HepG2 (cell line): Measurements from ENCODE around the gene WDR35. TPM values are rescaled to one million over a fixed set of nuclear protein-coding genes. Genes with fewer than 3 reads are reported as not detected.
A peak's percentile ranks its signal among the peaks of the same experiment; 100 is the strongest.

Experiments
- ATAC-seq: fragments of 200-7000 bp; cut with Tn5 transposase; 3 replicates; pipeline ENCODE4 v1.9.1; 2020; ENCODE audit warnings: mild to moderate bottlenecking, moderate library complexity
- BruUV-seq: library from RNA; stranded (reverse); fragments of 400-500 nt; replicated peaks from 2 replicates; lab custom pipeline; 2021; lab: Mats Ljungman, UMichigan
- CTCF ChIA-PET: fragments of 300-600 bp; formaldehyde crosslinking; extraction: SDS; loops from one replicate; lab custom pipeline; 2021; ENCODE audit warnings: low total read pairs, inconsistent platforms, low intra/inter-chr PET ratio; lab: Yijun Ruan, JAX
- POLR2A ChIA-PET: fragments of 350-600 bp; sonication (Branson Sonifier 250); formaldehyde crosslinking; loops from one replicate; lab custom pipeline; 2020; ENCODE audit warnings: antibody characterized with exemption, inconsistent platforms; lab: Yijun Ruan, JAX
- DNase-seq: peaks from one replicate; pipeline ENCODE4 v3.0.0-alpha.2; 2015; ENCODE audit warnings: low spot score
- FAIRE-seq: peaks from 3 replicates; lab custom pipeline; 2011; peaks lifted over from hg19 to GRCh38; lab: Jason Lieb, UNC
- H2AFZ ChIP-seq: one replicate; pipeline ENCODE4 v1.6.1; 2011; ENCODE audit warnings: low read length, inconsistent platforms
- H3K27ac ChIP-seq: fragments of 300-600 bp; 3 replicates; pipeline ENCODE4 v1.8.0; 2011; ENCODE audit warnings: mixed run types, mild to moderate bottlenecking, mixed read lengths, low read length, inconsistent platforms; ENCODE audit not compliant: insufficient read depth; ENCODE audit errors: extremely low read length
- H3K27me3 ChIP-seq, 2 experiments: fragments of 200-600 bp in 1 of 2; 2 replicates in 1 of 2; 3 replicates in 1 of 2; pipeline versions ENCODE4 v1.6.0 to v1.8.0; 2011; ENCODE audit warnings: low read length in 2 of 2, mild to moderate bottlenecking in 2 of 2, moderate library complexity in 2 of 2, inconsistent platforms in 1 of 2; ENCODE audit not compliant: insufficient read depth in 2 of 2, control insufficient read depth in 1 of 2
- H3K36me3 ChIP-seq, 2 experiments: fragments of 200-600 bp in 1 of 2; replicated peaks in 1 of 2; 2 replicates in 1 of 2; 3 replicates in 1 of 2; pipeline versions ENCODE4 v1.5.1 to v1.8.0; 2011; ENCODE audit warnings: low read length in 2 of 2, inconsistent platforms in 1 of 2; ENCODE audit not compliant: insufficient read depth in 2 of 2, control insufficient read depth in 1 of 2
- H3K4me1 ChIP-seq: 2 replicates; pipeline ENCODE4 v1.5.1; 2012; ENCODE audit warnings: low read length, inconsistent platforms; ENCODE audit not compliant: insufficient read depth
- H3K4me2 ChIP-seq: 2 replicates; pipeline ENCODE4 v1.6.0; 2011; ENCODE audit warnings: low read depth, low read length, inconsistent platforms
- H3K4me3 ChIP-seq, 3 experiments: fragments of 200-600 bp in 1 of 3; sonication (generic), shearing (Covaris generic) in 1 of 3; replicated peaks in 1 of 3; 2 replicates each; pipeline ENCODE4 v1.5.1; 2011 to 2016; ENCODE audit warnings: low read length in 3 of 3, inconsistent platforms in 2 of 3, low read depth in 2 of 3, mild to moderate bottlenecking in 2 of 3, control low read depth in 1 of 3, mixed read lengths in 1 of 3; ENCODE audit not compliant: insufficient read depth in 1 of 3
- H3K79me2 ChIP-seq: one replicate; pipeline ENCODE4 v1.6.1; 2011; ENCODE audit warnings: low read length, inconsistent platforms; ENCODE audit not compliant: insufficient read depth
- H3K9ac ChIP-seq: 2 replicates; pipeline ENCODE4 v1.6.0; 2011; ENCODE audit warnings: mild to moderate bottlenecking, low read depth, low read length, inconsistent platforms; ENCODE audit not compliant: insufficient read depth
- H3K9me3 ChIP-seq: 2 replicates; pipeline ENCODE4 v1.5.1; 2012; ENCODE audit warnings: mild to moderate bottlenecking, low read length
- H4K20me1 ChIP-seq: 2 replicates; pipeline ENCODE4 v1.6.0; 2011; ENCODE audit warnings: inconsistent platforms, mild to moderate bottlenecking, low read length, moderate library complexity; ENCODE audit not compliant: insufficient read depth
- ATF1 ChIP-seq: IDR thresholded peaks from 2 replicates; pipeline ENCODE4 v1.6.1; 2016; ENCODE audit warnings: mild to moderate bottlenecking, control low read depth
- FIP1L1 ChIP-seq: fragments of 200-400 bp; formaldehyde crosslinking; IDR thresholded peaks from 2 replicates; pipeline ENCODE4 v1.6.1; 2018; ENCODE audit warnings: low read depth, mild to moderate bottlenecking, low read length, moderate library complexity, borderline replicate concordance; ENCODE audit not compliant: insufficient read depth
- NKX3-1 ChIP-seq: sonication (generic); formaldehyde crosslinking; IDR thresholded peaks from 2 replicates; pipeline ENCODE4 v1.5.0; 2020; ENCODE audit warnings: missing genetic modification reagents
- ZBTB20 ChIP-seq: sonication (generic); formaldehyde crosslinking; IDR thresholded peaks from 2 replicates; pipeline ENCODE4 v1.8.1; 2023; ENCODE audit warnings: missing genetic modification reagents, low read depth, mild to moderate bottlenecking, borderline replicate concordance
- ZNF354B ChIP-seq: sonication (generic); formaldehyde crosslinking; IDR thresholded peaks from 2 replicates; pipeline ENCODE4 v1.8.0; 2022; ENCODE audit warnings: mild to moderate bottlenecking, missing genetic modification reagents
- ZNF569 ChIP-seq: sonication (generic); formaldehyde crosslinking; IDR thresholded peaks from 2 replicates; pipeline ENCODE4 v1.5.0; 2020; ENCODE audit warnings: mild to moderate bottlenecking, missing genetic modification reagents, moderate library complexity, borderline replicate concordance
- WGBS: methylation state at CpG from one replicate; pipeline ENCODE4 v1.1.6; 2017; ENCODE audit warnings: low lambda C conversion rate; 5-methylcytosine and 5-hydroxymethylcytosine counted together
- in situ Hi-C: cut with HindIII; loops from 2 replicates; pipeline ENCODE4 v1.10.0; 2017; ENCODE audit warnings: low pct_unique_long_range_greater_than_20kb; ENCODE audit not compliant: extremely low pct_ligation_motif_present
- intact Hi-C: fragments of 100-400 bp; cut with micrococcal nuclease; formaldehyde crosslinking; loops from one replicate; pipeline ENCODE4 v1.10.0; 2022; ENCODE audit not compliant: unreplicated experiment
- polyA plus RNA-seq, 8 experiments: library from polyadenylated mRNA; depleted of rRNA in 3 of 8; stranded (reverse) in 7 of 8; unstranded in 1 of 8; fragments of >200 nt; fragmentation: Illumina TruSeq in 4 of 8; extraction: Trizol in 4 of 8; gene quantifications; 2 replicates each; pipeline versions ENCODE4 v1.2.1 to v1.2.3, GENCODE V29; 2011 to 2016; ENCODE audit warnings: low read depth in 4 of 8, missing spikeins in 1 of 8, mixed read lengths in 1 of 8; ENCODE audit not compliant: insufficient read depth in 1 of 8
- total RNA-seq, 5 experiments: library from RNA; depleted of rRNA; stranded (reverse); fragments of >200 nt; fragmentation: Illumina TruSeq; extraction: Trizol; gene quantifications; 2 replicates each; pipeline ENCODE4 v1.2.3, GENCODE V29; 2016; ENCODE audit warnings: low read depth in 1 of 5
- TF ChIP-seq, protein P1 (sequence below): sonication (generic); formaldehyde crosslinking; IDR thresholded peaks from 2 replicates; pipeline ENCODE4 v1.4.0; 2020; ENCODE audit warnings: missing genetic modification reagents
- TF ChIP-seq, protein P2 (sequence below): sonication (generic); formaldehyde crosslinking; IDR thresholded peaks from 2 replicates; pipeline ENCODE4 v1.8.1; 2022; ENCODE audit warnings: mild to moderate bottlenecking, missing genetic modification reagents

The WDR35 gene
- total and polyA plus RNA-seq, 2 of the 13 experiments (the other 11 are each of a cell fraction or from before 2014, with no cell fraction given): 11.1 to 19.6 TPM

DNA sequence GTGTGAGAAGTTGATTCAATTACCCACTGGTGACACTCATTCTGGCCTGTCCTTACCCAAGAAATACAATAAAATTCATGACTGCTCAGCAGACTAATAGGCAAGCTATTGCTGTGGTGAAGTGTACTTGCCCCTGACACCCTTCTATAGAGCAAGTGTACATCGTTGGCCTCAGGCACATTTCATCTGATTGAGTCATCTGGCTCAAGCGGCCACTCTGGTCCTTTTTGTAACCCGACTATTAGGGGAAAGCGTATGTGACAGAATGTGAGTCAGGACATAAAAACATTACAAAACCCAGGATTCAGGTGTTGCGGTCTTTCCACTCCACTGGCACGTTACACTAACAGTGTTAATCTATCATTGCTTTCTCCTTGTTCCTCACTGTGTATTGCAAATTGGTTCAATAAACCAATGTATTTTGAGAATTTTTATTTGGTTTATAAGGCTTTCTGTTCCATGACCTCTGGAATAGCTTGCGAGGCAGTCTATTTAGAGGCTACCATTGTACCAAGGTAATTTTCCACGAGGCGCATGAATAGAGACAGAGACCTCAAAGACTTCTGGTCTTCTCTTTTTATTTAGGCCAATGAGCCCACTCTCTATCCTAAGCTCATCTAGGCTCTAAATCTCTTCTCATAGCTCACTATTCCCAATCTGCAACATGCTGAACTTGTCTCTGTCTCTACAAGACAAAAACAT, 77.9 kb downstream of the WDR35 start:
- intact Hi-C loops: no loop called here
- no peaks in the 10 kb centered on the region for H4K20me1 ChIP-seq
- 92% methylated on average over 9 of the region's 9 CpGs for WGBS
- BruUV-seq: no TSS peak
- TF ChIP-seq NKX3-1 (CRISPR knock-in tag) (no peak), ZNF354B (CRISPR knock-in tag) (no peak), FIP1L1 (no peak), ZNF569 (CRISPR knock-in tag) (no peak)
- TF ChIP-seq, all 625 proteins: peak for 0
- H3K79me2 ChIP-seq: no peaks in the 10 kb centered on the region
- H3K4me2 ChIP-seq: no peak overlapping the region
- H3K9me3 ChIP-seq: no peaks in the 10 kb centered on the region
- no peak for ATAC-seq
- DNase-seq: no peak
- H3K27me3 ChIP-seq: no peaks in the 10 kb centered on the region
- ChIA-PET CTCF (no interaction called here), POLR2A (interaction anchor here (1.4 kb wide), 1 partner anchor 11 kb away, joined by 4 read pairs; the partner anchor contains the start of gene TTC32)
- no peak overlapping the region for H3K9ac ChIP-seq
- in situ Hi-C loops: no loop called here
- no peak overlapping the region for H3K4me3 ChIP-seq
- H3K36me3 ChIP-seq: peaks cover 6 to 19% of the 10 kb centered on the region in 2 experiments
- FAIRE-seq: no peak
- H2AFZ ChIP-seq: no peak overlapping the region
- H3K4me1 ChIP-seq: no peaks in the 10 kb centered on the region
- H3K27ac ChIP-seq: no peak overlapping the region

DNA sequence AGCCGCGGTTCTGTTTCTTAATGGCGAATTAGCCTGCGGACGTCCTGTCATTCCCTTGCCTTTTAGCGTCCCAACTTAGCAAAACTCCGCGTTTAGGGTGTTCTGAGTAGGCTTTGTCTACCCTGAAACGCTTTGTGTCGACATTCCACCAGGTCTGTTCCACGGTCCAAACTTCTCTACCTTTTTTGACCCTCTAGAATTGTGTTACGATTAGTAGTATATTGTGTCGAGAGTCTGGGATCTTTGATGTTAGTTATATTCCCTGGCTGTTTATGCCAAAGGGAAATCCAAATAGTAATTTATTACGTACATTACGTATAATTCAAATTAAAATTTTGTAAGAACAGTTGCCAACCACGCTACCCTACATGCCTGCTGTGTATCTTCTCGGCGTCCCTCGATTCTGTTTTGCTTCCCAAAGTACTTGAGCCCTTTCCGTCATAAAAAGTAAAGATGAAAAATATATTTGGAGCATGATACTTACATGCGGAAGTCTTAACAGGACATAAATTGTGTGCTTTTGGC, 87.6 kb downstream of the WDR35 start:
- Histone ChIP-seq H3K4me1 (peaks cover 29% of the 10 kb centered on the region), H3K4me3 (peak overlapping the region; percentile 87 to 89 (median 87)), H2AFZ (peak overlapping the region; percentile 44), H3K36me3 (0 out of 5 replicates have a peak, but pooled peaks cover 0 to 3% of the 10 kb centered on the region in 2 experiments), H3K27ac (peak overlapping the region; percentile 95), H3K4me2 (peak overlapping the region; percentile 96), H4K20me1 (peaks cover 15% of the 10 kb centered on the region; the same call in 1 of the 2 replicates), H3K9me3 (no peaks in the 10 kb centered on the region), H3K27me3 (no peaks in the 10 kb centered on the region; a peak in 1 of 5 replicates), H3K9ac (peak overlapping the region; percentile 97), H3K79me2 (peaks cover 45% of the 10 kb centered on the region)
- BruUV-seq: TSS peak; percentile 96
- no peak for DNase-seq
- intact Hi-C loops: loop anchor here (5.0 kb wide), 1 partner anchor 1100 kb away; no protein-coding TSS in a partner anchor
- FAIRE-seq: no peak
- in situ Hi-C loops: no loop called here
- no peak; the same call in 2 of the 3 replicates for ATAC-seq
- under 1% methylated on average over 21 of the region's 21 CpGs for WGBS
- ChIA-PET POLR2A (interaction anchor here (0.7 kb wide), 1 partner anchor 112 kb away, joined by 3 read pairs; no protein-coding TSS in a partner anchor), CTCF (no interaction called here)
- TF ChIP-seq, protein P1, sequence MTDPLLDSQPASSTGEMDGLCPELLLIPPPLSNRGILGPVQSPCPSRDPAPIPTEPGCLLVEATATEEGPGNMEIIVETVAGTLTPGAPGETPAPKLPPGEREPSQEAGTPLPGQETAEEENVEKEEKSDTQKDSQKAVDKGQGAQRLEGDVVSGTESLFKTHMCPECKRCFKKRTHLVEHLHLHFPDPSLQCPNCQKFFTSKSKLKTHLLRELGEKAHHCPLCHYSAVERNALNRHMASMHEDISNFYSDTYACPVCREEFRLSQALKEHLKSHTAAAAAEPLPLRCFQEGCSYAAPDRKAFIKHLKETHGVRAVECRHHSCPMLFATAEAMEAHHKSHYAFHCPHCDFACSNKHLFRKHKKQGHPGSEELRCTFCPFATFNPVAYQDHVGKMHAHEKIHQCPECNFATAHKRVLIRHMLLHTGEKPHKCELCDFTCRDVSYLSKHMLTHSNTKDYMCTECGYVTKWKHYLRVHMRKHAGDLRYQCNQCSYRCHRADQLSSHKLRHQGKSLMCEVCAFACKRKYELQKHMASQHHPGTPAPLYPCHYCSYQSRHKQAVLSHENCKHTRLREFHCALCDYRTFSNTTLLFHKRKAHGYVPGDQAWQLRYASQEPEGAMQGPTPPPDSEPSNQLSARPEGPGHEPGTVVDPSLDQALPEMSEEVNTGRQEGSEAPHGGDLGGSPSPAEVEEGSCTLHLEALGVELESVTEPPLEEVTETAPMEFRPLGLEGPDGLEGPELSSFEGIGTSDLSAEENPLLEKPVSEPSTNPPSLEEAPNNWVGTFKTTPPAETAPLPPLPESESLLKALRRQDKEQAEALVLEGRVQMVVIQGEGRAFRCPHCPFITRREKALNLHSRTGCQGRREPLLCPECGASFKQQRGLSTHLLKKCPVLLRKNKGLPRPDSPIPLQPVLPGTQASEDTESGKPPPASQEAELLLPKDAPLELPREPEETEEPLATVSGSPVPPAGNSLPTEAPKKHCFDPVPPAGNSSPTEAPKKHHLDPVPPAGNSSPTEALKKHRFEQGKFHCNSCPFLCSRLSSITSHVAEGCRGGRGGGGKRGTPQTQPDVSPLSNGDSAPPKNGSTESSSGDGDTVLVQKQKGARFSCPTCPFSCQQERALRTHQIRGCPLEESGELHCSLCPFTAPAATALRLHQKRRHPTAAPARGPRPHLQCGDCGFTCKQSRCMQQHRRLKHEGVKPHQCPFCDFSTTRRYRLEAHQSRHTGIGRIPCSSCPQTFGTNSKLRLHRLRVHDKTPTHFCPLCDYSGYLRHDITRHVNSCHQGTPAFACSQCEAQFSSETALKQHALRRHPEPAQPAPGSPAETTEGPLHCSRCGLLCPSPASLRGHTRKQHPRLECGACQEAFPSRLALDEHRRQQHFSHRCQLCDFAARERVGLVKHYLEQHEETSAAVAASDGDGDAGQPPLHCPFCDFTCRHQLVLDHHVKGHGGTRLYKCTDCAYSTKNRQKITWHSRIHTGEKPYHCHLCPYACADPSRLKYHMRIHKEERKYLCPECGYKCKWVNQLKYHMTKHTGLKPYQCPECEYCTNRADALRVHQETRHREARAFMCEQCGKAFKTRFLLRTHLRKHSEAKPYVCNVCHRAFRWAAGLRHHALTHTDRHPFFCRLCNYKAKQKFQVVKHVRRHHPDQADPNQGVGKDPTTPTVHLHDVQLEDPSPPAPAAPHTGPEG (CRISPR knock-in tag): peak; percentile 8; the same call in 1 of the 2 replicates
- TF ChIP-seq, protein P2, sequence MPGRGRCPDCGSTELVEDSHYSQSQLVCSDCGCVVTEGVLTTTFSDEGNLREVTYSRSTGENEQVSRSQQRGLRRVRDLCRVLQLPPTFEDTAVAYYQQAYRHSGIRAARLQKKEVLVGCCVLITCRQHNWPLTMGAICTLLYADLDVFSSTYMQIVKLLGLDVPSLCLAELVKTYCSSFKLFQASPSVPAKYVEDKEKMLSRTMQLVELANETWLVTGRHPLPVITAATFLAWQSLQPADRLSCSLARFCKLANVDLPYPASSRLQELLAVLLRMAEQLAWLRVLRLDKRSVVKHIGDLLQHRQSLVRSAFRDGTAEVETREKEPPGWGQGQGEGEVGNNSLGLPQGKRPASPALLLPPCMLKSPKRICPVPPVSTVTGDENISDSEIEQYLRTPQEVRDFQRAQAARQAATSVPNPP (CRISPR knock-in tag): 0 out of 2 replicates have a peak, but pooled peaks have one; percentile 21
- TF ChIP-seq ZBTB20 (CRISPR knock-in tag): 0 out of 2 replicates have a peak, but pooled peaks have one; percentile 1
- peak; percentile 45; the same call in 1 of the 2 replicates for TF ChIP-seq ATF1 (CRISPR knock-in tag)
